Posterior vena cava (tissue), 2 donors: ENCODE measurements around the gene SMAP1. TPM values are rescaled to one million over a fixed set of nuclear protein-coding genes. Genes with fewer than 3 reads are reported as not detected.

ENCODE experiments used
- DNase-seq: peaks from one replicate; pipeline ENCODE4 v3.0.0-alpha.2; 2020; ENCODE audit warnings: low spot score
- intact Hi-C, 2 donors: fragments of 100-400 bp; cut with DNase I; formaldehyde crosslinking; loops; one replicate each; pipeline versions ENCODE4 v1.14.1 to v1.14.2; 2022 to 2023
- total RNA-seq, 2 donors: library from RNA; stranded (reverse); fragmentation: NEBNext Ultra II Directional; extraction: Animal tissue kit (Norgen Biotek cat#: 25700); gene quantifications; one replicate each; pipeline ENCODE4 v1.2.1, GENCODE V29; 2021
- donor health status: DM: yes; HTN: yes; CAD: no.
- donor health status: DM: yes; HTN: yes; CAD: no.

Gene SMAP1
- total RNA-seq, 2 donors from 2014 or later: 22.5 to 26.1 TPM

- intact Hi-C loops: no loop called here
- no peak for DNase-seq
Observed at GRCh38 chr6:70673601-70674000, 5.9 kb downstream of the SMAP1 start.

GRCh38 chr6:70675822-70676221 lies 8.1 kb downstream of the SMAP1 start:
- intact Hi-C loops: no loop called here
- DNase-seq: no peak

- no peak for DNase-seq
- intact Hi-C loops: no loop called here
Observed at GRCh38 chr6:70676821-70677220, 9.1 kb downstream of the SMAP1 start.

- no peak for DNase-seq
- intact Hi-C loops: loop anchor here in 1 of 2 donors (10.0 kb wide), 1 partner anchor 126 kb away; no protein-coding TSS in a partner anchor
Observed at GRCh38 chr6:70680396-70680795, 12.7 kb downstream of the SMAP1 start.

GRCh38 chr6:70684794-70685493 lies 17.3 kb downstream of the SMAP1 start:
- intact Hi-C loops: loop anchor here in 1 of 2 donors (10.0 kb wide), 1 partner anchor 130 kb away; no protein-coding TSS in a partner anchor
- no peak for DNase-seq

GRCh38 chr6:70685494-70686180 lies 18.0 kb downstream of the SMAP1 start:
- no peak for DNase-seq
- intact Hi-C loops: loop anchor here in 1 of 2 donors (10.0 kb wide), 1 partner anchor 131 kb away; no protein-coding TSS in a partner anchor

GRCh38 chr6:70686548-70687133 lies 19.0 kb downstream of the SMAP1 start:
- DNase-seq: no peak
- intact Hi-C loops: loop anchor here in 1 of 2 donors (10.0 kb wide), 1 partner anchor 132 kb away; no protein-coding TSS in a partner anchor

GRCh38 chr6:70693887-70694286 lies 26.2 kb downstream of the SMAP1 start:
- intact Hi-C loops: no loop called here
- no peak for DNase-seq

- no peak for DNase-seq
- intact Hi-C loops: no loop called here
Observed at GRCh38 chr6:70694371-70694770, 26.7 kb downstream of the SMAP1 start.

GRCh38 chr6:70700922-70701876 lies 33.5 kb downstream of the SMAP1 start:
- intact Hi-C loops: loop anchor here in 1 of 2 donors (10.0 kb wide), 1 partner anchor 184 kb away; no protein-coding TSS in a partner anchor
- no peak for DNase-seq

GRCh38 chr6:70705772-70706171 lies 38.1 kb downstream of the SMAP1 start:
- no peak for DNase-seq
- intact Hi-C loops: loop anchor here in 1 of 2 donors (10.0 kb wide), 1 partner anchor 179 kb away; no protein-coding TSS in a partner anchor

- DNase-seq: no peak
- intact Hi-C loops: loop anchor here in 1 of 2 donors (10.0 kb wide), 1 partner anchor 178 kb away; no protein-coding TSS in a partner anchor
Observed at GRCh38 chr6:70706491-70707123, 38.9 kb downstream of the SMAP1 start.

- intact Hi-C loops: loop anchor here in 1 of 2 donors (10.0 kb wide), 1 partner anchor 177 kb away; no protein-coding TSS in a partner anchor
- no peak for DNase-seq
Observed at GRCh38 chr6:70707893-70708292, 40.2 kb downstream of the SMAP1 start.

GRCh38 chr6:70708448-70708847 lies 40.8 kb downstream of the SMAP1 start:
- intact Hi-C loops: loop anchor here in 1 of 2 donors (10.0 kb wide), 1 partner anchor 176 kb away; no protein-coding TSS in a partner anchor
- DNase-seq: no peak

GRCh38 chr6:70709826-70710225 lies 42.1 kb downstream of the SMAP1 start:
- intact Hi-C loops: loop anchor here in 1 of 2 donors (10.0 kb wide), 1 partner anchor 175 kb away; no protein-coding TSS in a partner anchor
- DNase-seq: no peak

- no peak for DNase-seq
- intact Hi-C loops: no loop called here
Observed at GRCh38 chr6:70714716-70715257, 47.1 kb downstream of the SMAP1 start.

- intact Hi-C loops: no loop called here
Observed at GRCh38 chr6:70717038-70717801, 49.5 kb downstream of the SMAP1 start.

More at GRCh38 chr6:70717038-70717801, 49.5 kb downstream of the SMAP1 start:
- no peak for DNase-seq
